GM19395 (cell line): ENCODE data around the gene FRY.

Experiments used
- ATAC-seq: cut with Tn5 transposase; IDR thresholded peaks from one replicate; pipeline ENCODE4 v1.9.1; 2021; ENCODE audit warnings: mild to moderate bottlenecking, moderate library complexity; ENCODE audit not compliant: unreplicated experiment

The FRY gene

GRCh38 chr13:32126278-32126677 is 94.7 kb downstream of the FRY start:
- no peak for ATAC-seq

DNA sequence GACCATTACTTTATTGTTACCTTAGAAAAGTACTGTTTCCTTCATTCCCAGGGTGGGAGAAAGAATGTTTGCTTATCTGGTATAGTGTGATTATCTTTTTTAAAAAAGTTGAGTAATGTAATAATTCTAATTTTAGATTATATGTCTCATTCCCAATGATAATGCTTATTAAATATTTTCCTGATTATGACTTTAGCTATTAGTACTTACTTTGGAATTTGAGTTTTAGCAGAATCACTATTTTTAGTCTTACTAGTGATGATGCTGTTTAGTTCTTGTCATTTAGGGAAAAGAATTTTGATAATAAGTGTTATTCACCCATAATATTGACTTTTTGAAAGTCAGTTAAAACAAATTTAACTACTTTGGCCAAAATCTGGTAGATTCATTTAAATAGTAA is 95.2 kb downstream of the FRY start:
- no peak for ATAC-seq

GRCh38 chr13:32127691-32128090 is 96.1 kb downstream of the FRY start:
- no peak for ATAC-seq

DNA sequence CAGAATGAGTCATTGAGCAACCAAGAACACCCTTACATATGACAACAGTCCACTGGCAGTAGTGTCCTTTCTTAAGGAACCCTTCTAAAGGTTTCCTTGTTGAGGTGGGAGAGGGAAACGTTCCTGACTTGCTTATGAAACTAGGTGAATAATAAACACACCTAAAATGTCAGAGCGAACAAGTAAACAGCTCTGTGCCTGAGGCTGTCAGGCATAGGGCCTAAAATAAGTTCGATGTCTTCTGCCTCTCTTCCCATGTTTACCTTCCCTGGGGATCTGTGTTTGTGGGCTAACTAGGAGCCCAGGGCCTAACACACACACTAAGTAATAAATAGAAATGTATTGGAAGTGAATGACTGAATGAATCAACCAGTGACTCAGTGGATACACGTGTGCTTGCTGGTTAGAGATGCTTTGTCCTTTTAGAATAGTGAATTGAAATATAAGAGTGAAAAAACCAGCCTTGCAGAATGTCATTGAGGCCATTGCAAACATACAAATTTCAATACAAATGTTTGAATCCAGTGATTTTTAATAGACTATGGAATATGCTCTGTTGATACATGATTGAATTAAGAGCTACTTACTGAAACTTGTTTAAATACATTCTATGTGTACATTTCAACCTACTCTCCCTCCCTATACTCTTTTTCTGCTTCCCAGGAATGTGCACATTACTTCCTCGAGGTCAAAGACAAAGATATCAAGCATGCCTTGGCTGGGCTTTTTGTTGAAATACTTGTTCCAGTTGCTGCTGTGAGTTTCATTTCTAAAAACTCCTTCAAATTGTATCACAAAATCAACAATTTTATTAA is 102.9 kb downstream of the FRY start:
- ATAC-seq: no peak

- ATAC-seq: no peak
These were observed 103.4 kb downstream of the FRY start for GRCh38 chr13:32135056-32135390.

GRCh38 chr13:32135655-32136054 is 104.1 kb downstream of the FRY start:
- no peak for ATAC-seq

DNA sequence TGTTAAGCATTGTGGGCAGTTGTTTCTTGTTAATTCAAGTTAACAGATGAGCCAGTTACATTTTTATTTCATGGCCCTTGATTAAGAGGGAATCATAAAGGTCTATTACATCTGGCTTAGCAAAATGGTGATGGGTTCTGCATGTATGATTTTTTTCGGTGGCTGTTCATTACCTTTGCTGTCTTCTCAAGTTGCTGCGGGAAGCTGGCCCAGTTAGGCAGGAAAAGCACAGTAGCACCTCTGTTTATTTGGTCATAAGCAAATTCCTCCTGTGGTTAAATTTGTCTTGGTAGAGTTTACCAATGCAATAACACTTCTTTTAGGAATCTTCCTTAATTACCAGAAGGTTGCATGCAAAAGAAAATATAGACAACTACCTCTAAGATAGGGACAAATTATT is 104.5 kb downstream of the FRY start:
- no peak for ATAC-seq

- ATAC-seq: no peak
These were observed 105.1 kb downstream of the FRY start for GRCh38 chr13:32136716-32137115.

DNA sequence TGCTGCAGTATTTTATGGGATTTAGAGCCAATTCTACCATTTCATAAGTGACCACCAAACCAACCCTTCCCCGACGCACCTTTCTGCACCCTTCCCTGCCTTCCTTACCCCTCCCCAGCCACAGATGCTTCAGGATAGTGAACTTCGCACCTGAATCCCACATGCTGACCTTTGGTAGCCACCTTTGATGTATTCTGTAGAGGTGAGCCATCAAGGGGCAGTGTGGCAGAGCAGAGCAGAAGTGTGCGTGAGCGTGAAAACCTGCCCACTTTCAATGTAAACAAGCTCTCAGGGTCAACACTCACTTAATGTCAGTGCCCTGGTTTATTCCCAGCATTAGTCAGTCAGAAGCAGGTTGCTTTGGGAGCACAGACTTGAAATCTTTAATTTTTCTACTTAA is 107.7 kb downstream of the FRY start:
- ATAC-seq: no peak

- ATAC-seq: no peak
These were observed 108.5 kb downstream of the FRY start for GRCh38 chr13:32140109-32140508.

DNA sequence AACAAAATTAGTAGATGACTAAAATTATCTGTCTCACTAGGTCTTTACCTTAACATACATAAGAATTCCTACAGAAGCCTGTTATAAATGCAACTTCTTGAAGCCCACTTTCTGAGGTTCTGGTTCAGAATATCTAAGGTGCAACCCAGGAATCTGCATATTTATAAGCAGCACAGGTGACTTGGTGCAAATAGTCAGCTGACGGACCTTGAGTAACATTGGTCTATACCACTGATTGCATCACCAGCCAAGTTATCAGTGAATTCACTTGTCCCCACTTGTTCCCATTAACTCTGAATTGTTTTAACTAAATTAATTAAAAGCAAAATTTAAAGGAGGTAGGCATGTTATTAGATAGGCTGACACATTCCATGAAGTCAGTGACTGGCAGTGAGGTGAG is 109.9 kb downstream of the FRY start:
- ATAC-seq: no peak

DNA sequence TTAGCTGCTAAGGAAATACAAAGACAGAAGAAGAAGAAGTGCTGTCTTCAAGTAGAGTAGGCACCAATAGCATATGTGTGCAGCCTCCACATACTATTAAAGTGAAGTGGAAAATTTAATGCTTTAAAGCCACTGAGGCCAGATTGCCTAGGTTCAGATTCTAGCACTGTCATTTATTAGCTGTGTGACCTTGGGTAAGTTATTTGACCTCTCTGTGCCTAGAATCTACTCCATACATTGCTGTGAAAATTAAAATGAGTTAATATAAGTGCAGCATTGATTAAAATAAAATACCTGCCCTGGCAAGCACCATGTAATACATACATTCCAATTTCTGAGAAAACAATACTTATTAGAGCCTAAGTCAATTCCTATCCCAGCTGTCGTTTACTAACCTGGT is 110.5 kb downstream of the FRY start:
- ATAC-seq: no peak

- ATAC-seq: no peak
These were observed 111.4 kb downstream of the FRY start for GRCh38 chr13:32142956-32143375.

- no peak for ATAC-seq
These were observed 115.6 kb downstream of the FRY start for GRCh38 chr13:32147193-32147592.

GRCh38 chr13:32147976-32148375 is 116.4 kb downstream of the FRY start:
- ATAC-seq: no peak

DNA sequence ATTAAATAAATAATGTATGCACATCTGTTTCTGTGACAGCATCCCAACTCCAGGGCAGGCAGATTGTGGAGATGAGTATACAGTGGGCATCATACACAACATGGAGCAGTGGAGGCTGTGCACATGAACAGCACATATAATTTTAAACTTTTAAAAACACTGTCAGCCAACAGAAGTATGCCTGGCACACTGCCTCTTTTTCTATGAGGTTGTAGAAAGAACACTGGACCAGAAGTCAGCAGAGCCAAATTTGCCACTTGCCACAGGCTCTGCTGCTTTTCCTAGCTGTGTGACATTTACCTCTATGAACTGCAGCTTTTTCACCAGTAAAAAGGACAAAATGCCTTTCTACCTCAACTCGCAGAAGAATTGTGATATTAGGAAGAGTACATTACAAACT is 118.7 kb downstream of the FRY start:
- no peak for ATAC-seq

DNA sequence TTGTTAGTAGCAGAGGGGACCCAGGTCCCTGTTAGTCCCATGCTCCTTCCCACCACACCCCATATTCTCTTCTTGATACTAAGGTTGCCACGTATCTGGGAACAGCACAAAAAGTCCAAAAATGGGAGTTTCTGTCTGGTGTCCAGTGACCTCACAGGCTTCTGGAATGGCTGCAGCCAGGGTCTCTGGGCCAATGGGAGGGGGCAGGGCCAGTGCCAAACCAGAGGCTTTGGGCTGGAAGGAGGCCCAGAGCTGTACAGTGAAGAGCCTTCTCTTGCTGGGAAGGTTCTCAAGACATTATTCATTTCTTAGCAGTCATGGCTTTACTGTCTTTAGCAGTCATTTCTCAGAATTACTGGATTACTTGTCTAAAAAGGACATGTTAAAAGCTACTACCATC is 119.2 kb downstream of the FRY start:
- ATAC-seq: no peak

- ATAC-seq: no peak
These were observed 119.7 kb downstream of the FRY start for GRCh38 chr13:32151240-32151639.

GRCh38 chr13:32153056-32153455 is 121.5 kb downstream of the FRY start:
- no peak for ATAC-seq

GRCh38 chr13:32159137-32159869 is 127.7 kb downstream of the FRY start:
- ATAC-seq: no peak

DNA sequence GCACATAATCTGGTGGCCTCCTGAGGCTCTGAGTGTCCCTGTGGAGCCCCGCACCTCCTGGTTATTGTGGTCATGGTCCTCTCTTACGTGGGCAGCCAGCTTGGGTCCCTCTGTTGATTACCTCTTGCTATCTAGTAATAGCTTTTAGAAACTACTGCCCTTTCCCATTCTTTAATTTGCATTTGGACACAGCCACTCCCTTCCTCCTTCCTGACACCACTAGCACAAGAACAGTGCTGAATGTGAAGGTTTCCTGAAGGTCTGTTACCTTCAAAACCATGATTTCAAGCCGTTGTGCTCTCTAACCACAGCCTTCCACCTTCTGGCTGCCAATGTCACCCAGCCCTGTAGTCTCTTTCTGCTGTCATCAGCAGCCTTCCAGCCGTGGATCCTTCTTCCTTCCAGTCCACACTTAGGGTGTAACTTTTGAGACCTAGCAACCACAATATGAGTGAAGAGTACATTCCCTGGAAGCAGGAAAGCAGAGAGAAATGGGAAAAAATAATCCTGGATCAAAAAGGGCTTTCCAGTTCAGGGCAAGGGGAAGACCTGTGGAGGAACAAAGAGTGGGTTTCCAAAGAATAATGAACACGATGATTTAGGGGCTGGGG is 130.9 kb downstream of the FRY start:
- ATAC-seq: no peak

GRCh38 chr13:32164622-32165268 is 133.2 kb downstream of the FRY start:
- no peak for ATAC-seq
